HCT116 (cell line): ENCODE measurements around the gene FOXM1. TPM values are rescaled to one million over a fixed set of nuclear protein-coding genes. Genes with fewer than 3 reads are reported as not detected.

ENCODE experiments used
- ATAC-seq: fragments of 200-7000 bp; cut with Tn5 transposase; 2 replicates; pipeline ENCODE4 v1.9.1; 2020; ENCODE audit warnings: mild to moderate bottlenecking, moderate library complexity
- BruUV-seq: library from RNA; stranded (reverse); fragments of 400-500 nt; replicated peaks from 2 replicates; lab custom pipeline; 2021; lab: Mats Ljungman, UMichigan
- CTCF ChIA-PET: fragments of 300-600 bp; sonication (Branson Sonifier 250); formaldehyde crosslinking; loops from one replicate; lab custom pipeline; 2021; ENCODE audit warnings: antibody characterized with exemption; lab: Charles Lee
- POLR2A ChIA-PET: fragments of 300-600, 350-600 bp; sonication (Branson Sonifier 250); formaldehyde crosslinking; loops from one replicate; lab custom pipeline; 2021; ENCODE audit warnings: antibody characterized with exemption; lab: Charles Lee
- RAD21 ChIA-PET, 2 experiments: fragments of 300-600 bp; sonication (Branson Sonifier 250); formaldehyde crosslinking; loops; one replicate each; lab custom pipeline; 2023; ENCODE audit warnings: low total read pairs in 2 of 2; ENCODE audit not compliant: uncharacterized antibody in 2 of 2, unreplicated experiment in 2 of 2, low non-redundant PET in 1 of 2; lab: Charles Lee
- DNase-seq: peaks from one replicate; pipeline ENCODE4 v3.0.0-alpha.2; 2010; ENCODE audit warnings: low read depth, low spot score
- H2AFZ ChIP-seq: fragments of 200-600 bp; shearing (Covaris generic), sonication (generic); 2 replicates; pipeline ENCODE4 v1.6.1; 2017; ENCODE audit warnings: low read depth, mixed run types, mixed read lengths, antibody characterized with exemption, low read length; ENCODE audit not compliant: poor library complexity, severe bottlenecking
- H3K27ac ChIP-seq: 2 replicates; pipeline ENCODE4 v1.5.1; 2012; ENCODE audit warnings: low read depth, low read length
- H3K27me3 ChIP-seq: fragments of 200-600 bp; sonication (generic); 2 replicates; pipeline ENCODE4 v1.6.1; 2016; ENCODE audit warnings: mixed run types, low read length, mixed read lengths; ENCODE audit not compliant: insufficient read depth
- H3K36me3 ChIP-seq, 2 experiments: fragments of 200-500 bp in 1 of 2; fragments of 200-600 bp in 1 of 2; sonication (Bioruptor generic) in 1 of 2; sonication (generic) in 1 of 2; 2 replicates each; pipeline versions ENCODE4 v1.5.1 to v1.6.1; 2014 to 2016; ENCODE audit warnings: low read length in 2 of 2, inconsistent platforms in 1 of 2, mixed read lengths in 1 of 2, mixed run types in 1 of 2; ENCODE audit not compliant: insufficient read depth in 2 of 2, control insufficient read depth in 1 of 2
- H3K4me1 ChIP-seq, 2 experiments: fragments of 200-600 bp in 1 of 2; sonication (generic) in 1 of 2; 2 replicates each; pipeline versions ENCODE4 v1.5.1 to v1.6.1; 2012 to 2017; ENCODE audit warnings: low read length in 2 of 2, inconsistent platforms in 1 of 2, mild to moderate bottlenecking in 1 of 2, mixed read lengths in 1 of 2, mixed run types in 1 of 2, moderate library complexity in 1 of 2; ENCODE audit not compliant: insufficient read depth in 2 of 2, control insufficient read depth in 1 of 2
- H3K4me2 ChIP-seq: fragments of 200-600 bp; sonication (generic); 2 replicates; pipeline ENCODE4 v1.6.1; 2017; ENCODE audit warnings: mixed run types, low read length, mixed read lengths
- H3K4me3 ChIP-seq, 2 experiments: fragments of 200-600 bp in 1 of 2; sonication (generic) in 1 of 2; replicated peaks in 1 of 2; 2 replicates each; pipeline ENCODE4 v1.5.1; 2011 to 2016; ENCODE audit warnings: low read length in 2 of 2, control low read depth in 1 of 2, low read depth in 1 of 2, mild to moderate bottlenecking in 1 of 2, mixed read lengths in 1 of 2, mixed run types in 1 of 2
- H3K79me2 ChIP-seq: fragments of 200-600 bp; sonication (generic); 2 replicates; pipeline ENCODE4 v1.6.1; 2017; ENCODE audit warnings: mild to moderate bottlenecking, mixed run types, low read length, moderate library complexity, mixed read lengths; ENCODE audit not compliant: insufficient read depth
- H3K9ac ChIP-seq: fragments of 200-600 bp; sonication (generic); 2 replicates; pipeline ENCODE4 v1.6.1; 2016; ENCODE audit warnings: low read length, mixed read lengths
- H3K9me2 ChIP-seq: fragments of 200-600 bp; sonication (generic), shearing (Covaris generic); 2 replicates; pipeline ENCODE4 v1.6.1; 2017; ENCODE audit warnings: mixed run types, mild to moderate bottlenecking, moderate library complexity; ENCODE audit not compliant: insufficient read depth
- H3K9me3 ChIP-seq, 2 experiments: fragments of 200-500 bp in 1 of 2; fragments of 200-600 bp in 1 of 2; sonication (Bioruptor generic) in 1 of 2; sonication (generic) in 1 of 2; 2 replicates each; pipeline ENCODE4 v1.6.1; 2014 to 2017; ENCODE audit warnings: low read length in 2 of 2, mixed read lengths in 2 of 2, inconsistent platforms in 1 of 2, low read depth in 1 of 2, mild to moderate bottlenecking in 1 of 2, mixed run types in 1 of 2, moderate library complexity in 1 of 2; ENCODE audit not compliant: control insufficient read depth in 1 of 2, insufficient read depth in 1 of 2
- H4K20me1 ChIP-seq: fragments of 200-600 bp; sonication (generic), shearing (Covaris generic); 2 replicates; pipeline ENCODE4 v1.6.1; 2017; ENCODE audit warnings: mixed run types, mild to moderate bottlenecking, moderate library complexity; ENCODE audit not compliant: insufficient read depth
- EGR1 ChIP-seq: IDR thresholded peaks from 2 replicates; pipeline ENCODE4 v1.6.1; 2012; ENCODE audit warnings: low read depth
- EZH2 ChIP-seq: fragments of 200-600 bp; sonication (generic); IDR thresholded peaks from 2 replicates; pipeline ENCODE4 v1.6.1; 2017; ENCODE audit warnings: antibody characterized with exemption, mixed run types
- RAD21 ChIP-seq: IDR thresholded peaks from 2 replicates; pipeline ENCODE4 v1.6.1; 2012; ENCODE audit warnings: low read depth, mild to moderate bottlenecking
- SIN3A ChIP-seq: IDR thresholded peaks from 2 replicates; pipeline ENCODE4 v1.6.1; 2012; ENCODE audit warnings: low read depth
- SRF ChIP-seq: IDR thresholded peaks from 2 replicates; pipeline ENCODE4 v1.6.1; 2012; ENCODE audit warnings: low read depth
- TCF7L2 ChIP-seq: IDR thresholded peaks from 2 replicates; pipeline ENCODE4 v1.7.0; 2011; ENCODE audit warnings: borderline replicate concordance, inconsistent platforms; ENCODE audit not compliant: insufficient read depth, insufficient read length; ENCODE audit errors: extremely low read depth
- intact Hi-C: fragments of 100-400 bp; cut with micrococcal nuclease; formaldehyde crosslinking; loops from 2 replicates; pipeline ENCODE4 v1.10.0; 2022
- total RNA-seq: library from RNA; stranded (reverse); gene quantifications from one replicate; pipeline ENCODE4 v1.2.1, GENCODE V29; 2021; ENCODE audit not compliant: unreplicated experiment
- TF ChIP-seq, protein P1 (sequence below), 3 experiments: fragments of 200-600 bp in 1 of 3; sonication (generic) in 1 of 3; IDR thresholded peaks in 2 of 3; conservative IDR thresholded peaks in 1 of 3; 2 replicates each; pipeline ENCODE4 v1.5.1; 2012 to 2017; ENCODE audit warnings: low read depth in 2 of 3, low read length in 2 of 3, antibody characterized with exemption in 1 of 3, borderline replicate concordance in 1 of 3, control low read depth in 1 of 3, mild to moderate bottlenecking in 1 of 3, mixed read lengths in 1 of 3, mixed run types in 1 of 3, moderate library complexity in 1 of 3; ENCODE audit not compliant: insufficient read depth in 1 of 3
- TF ChIP-seq, protein P2 (sequence below): IDR thresholded peaks from 2 replicates; pipeline ENCODE4 v1.6.1; 2011; ENCODE audit warnings: mild to moderate bottlenecking, low read length, moderate library complexity; ENCODE audit not compliant: insufficient replicate concordance; ENCODE audit errors: extremely low read depth

Gene FOXM1
- total RNA-seq, 1 experiment from 2014 or later, result 85.1 TPM

DNA sequence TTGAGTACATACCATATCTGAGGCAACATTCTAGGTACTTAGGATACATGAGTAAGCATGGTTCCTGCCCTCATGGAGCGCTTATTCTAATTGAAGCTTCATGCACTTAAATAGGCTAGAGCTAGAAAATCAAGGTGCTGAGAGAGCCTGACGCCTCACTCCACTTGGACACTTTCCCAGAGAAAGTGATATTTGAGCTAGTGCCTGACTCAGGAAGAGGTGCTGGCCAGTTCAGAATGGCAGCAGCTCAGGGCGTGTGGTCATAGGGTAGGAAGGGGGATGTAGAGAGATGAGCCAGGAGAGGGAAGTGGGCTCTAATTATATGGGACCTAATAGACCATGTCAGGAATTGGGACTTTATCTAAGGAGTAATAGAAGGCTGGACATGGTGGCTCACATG, 47.0 kb upstream of the FOXM1 start:
- no peak overlapping the region for H3K27ac ChIP-seq
- no peaks in the 10 kb centered on the region for H3K9me2 ChIP-seq
- intact Hi-C loops, result no loop called here
- no peak overlapping the region for H3K4me2 ChIP-seq
- no peaks in the 10 kb centered on the region for H3K9me3 ChIP-seq
- CTCF ChIA-PET, result interaction anchor here (1.6 kb wide), 1 partner anchor 20 kb away, joined by 3 read pairs; no protein-coding TSS in a partner anchor
- no peaks in the 10 kb centered on the region for H3K27me3 ChIP-seq
- TF ChIP-seq, protein P1, sequence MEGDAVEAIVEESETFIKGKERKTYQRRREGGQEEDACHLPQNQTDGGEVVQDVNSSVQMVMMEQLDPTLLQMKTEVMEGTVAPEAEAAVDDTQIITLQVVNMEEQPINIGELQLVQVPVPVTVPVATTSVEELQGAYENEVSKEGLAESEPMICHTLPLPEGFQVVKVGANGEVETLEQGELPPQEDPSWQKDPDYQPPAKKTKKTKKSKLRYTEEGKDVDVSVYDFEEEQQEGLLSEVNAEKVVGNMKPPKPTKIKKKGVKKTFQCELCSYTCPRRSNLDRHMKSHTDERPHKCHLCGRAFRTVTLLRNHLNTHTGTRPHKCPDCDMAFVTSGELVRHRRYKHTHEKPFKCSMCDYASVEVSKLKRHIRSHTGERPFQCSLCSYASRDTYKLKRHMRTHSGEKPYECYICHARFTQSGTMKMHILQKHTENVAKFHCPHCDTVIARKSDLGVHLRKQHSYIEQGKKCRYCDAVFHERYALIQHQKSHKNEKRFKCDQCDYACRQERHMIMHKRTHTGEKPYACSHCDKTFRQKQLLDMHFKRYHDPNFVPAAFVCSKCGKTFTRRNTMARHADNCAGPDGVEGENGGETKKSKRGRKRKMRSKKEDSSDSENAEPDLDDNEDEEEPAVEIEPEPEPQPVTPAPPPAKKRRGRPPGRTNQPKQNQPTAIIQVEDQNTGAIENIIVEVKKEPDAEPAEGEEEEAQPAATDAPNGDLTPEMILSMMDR (IDR thresholded peaks at IDR 0.05 in 2 of 3, conservative IDR thresholded peaks at IDR 0.05 in 1 of 3; ENCODE audit: borderline replicate concordance in 1 of 3, insufficient read depth in 1 of 3, low read depth in 2 of 3, low read length in 2 of 3), result no peak
- TF ChIP-seq, protein P2, sequence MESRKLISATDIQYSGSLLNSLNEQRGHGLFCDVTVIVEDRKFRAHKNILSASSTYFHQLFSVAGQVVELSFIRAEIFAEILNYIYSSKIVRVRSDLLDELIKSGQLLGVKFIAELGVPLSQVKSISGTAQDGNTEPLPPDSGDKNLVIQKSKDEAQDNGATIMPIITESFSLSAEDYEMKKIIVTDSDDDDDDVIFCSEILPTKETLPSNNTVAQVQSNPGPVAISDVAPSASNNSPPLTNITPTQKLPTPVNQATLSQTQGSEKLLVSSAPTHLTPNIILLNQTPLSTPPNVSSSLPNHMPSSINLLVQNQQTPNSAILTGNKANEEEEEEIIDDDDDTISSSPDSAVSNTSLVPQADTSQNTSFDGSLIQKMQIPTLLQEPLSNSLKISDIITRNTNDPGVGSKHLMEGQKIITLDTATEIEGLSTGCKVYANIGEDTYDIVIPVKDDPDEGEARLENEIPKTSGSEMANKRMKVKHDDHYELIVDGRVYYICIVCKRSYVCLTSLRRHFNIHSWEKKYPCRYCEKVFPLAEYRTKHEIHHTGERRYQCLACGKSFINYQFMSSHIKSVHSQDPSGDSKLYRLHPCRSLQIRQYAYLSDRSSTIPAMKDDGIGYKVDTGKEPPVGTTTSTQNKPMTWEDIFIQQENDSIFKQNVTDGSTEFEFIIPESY, result no peak
- TF ChIP-seq EZH2, result no peak
- TF ChIP-seq SIN3A, result no peak
- no peak for TF ChIP-seq RAD21
- no peak for TF ChIP-seq EGR1
- no peak for TF ChIP-seq SRF
- no peak for TF ChIP-seq TCF7L2
- ATAC-seq (no peak), DNase-seq (no peak)
- H4K20me1 ChIP-seq, result no peaks in the 10 kb centered on the region
- no peaks in the 10 kb centered on the region for H3K4me1 ChIP-seq
- H3K79me2 ChIP-seq, result no peaks in the 10 kb centered on the region
- POLR2A ChIA-PET, result no interaction called here
- RAD21 ChIA-PET, result no interaction called here
- H3K36me3 ChIP-seq, result peaks cover 13 to 18% of the 10 kb centered on the region in 2 experiments
- H2AFZ ChIP-seq, result no peak overlapping the region
- no peak overlapping the region for H3K4me3 ChIP-seq
- BruUV-seq, result no TSS peak
- no peak overlapping the region for H3K9ac ChIP-seq
